Measurements from ENCODE around the gene FEM1A. TPM values are rescaled to one million over a fixed set of nuclear protein-coding genes. Genes with fewer than 3 reads are reported as not detected.
A peak's percentile ranks its signal among the peaks of the same experiment; 100 is the strongest.

The FEM1A gene
- total and polyA plus RNA-seq, 9 of the 15 experiments (the other 6 are each of a cell fraction or from before 2014, with no cell fraction given), result 0.08 to 19.0 (median 6.8) TPM

DNA sequence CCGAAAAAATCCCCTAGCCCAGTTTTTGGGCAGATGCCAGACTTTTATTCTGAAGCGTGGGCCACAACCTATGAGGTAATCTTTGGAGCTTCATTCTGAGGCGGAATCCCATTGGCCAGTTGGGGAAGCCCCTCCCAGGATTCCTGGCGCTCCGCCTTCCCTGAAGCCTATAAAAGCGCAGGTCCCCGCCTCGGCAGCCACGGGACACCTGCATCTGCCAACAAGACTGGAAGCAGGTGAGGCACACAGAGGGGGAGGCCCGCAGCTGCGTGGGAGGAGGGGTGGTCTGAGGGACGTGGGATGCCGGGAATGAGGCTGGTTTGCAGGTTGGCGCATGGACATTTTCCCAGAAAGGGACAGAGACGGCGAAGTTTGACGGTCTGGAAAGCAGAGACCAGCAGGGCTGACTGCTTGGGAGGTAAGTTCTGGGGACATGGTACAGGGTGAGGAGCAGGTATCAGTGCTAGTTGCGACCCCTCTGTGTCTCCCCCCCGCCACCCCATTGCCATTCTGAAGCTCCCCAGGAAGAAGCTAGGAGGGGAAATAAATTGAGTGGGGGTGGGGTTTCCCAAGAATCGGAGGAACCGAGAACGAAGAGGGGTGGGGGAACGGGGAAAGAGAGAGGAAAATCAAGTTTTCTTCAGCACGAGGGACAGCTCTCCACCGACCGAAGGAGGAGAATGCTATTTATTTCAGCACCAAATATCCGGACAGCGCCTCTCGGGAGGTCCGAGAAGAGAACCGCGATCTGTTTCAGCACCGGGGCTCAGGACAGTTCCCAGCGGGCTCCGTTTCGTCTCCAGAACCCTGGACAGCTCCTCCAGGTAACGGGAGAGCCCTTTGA is 22.4 kb upstream of the FEM1A start (continued):
- TF ChIP-seq, protein P1, sequence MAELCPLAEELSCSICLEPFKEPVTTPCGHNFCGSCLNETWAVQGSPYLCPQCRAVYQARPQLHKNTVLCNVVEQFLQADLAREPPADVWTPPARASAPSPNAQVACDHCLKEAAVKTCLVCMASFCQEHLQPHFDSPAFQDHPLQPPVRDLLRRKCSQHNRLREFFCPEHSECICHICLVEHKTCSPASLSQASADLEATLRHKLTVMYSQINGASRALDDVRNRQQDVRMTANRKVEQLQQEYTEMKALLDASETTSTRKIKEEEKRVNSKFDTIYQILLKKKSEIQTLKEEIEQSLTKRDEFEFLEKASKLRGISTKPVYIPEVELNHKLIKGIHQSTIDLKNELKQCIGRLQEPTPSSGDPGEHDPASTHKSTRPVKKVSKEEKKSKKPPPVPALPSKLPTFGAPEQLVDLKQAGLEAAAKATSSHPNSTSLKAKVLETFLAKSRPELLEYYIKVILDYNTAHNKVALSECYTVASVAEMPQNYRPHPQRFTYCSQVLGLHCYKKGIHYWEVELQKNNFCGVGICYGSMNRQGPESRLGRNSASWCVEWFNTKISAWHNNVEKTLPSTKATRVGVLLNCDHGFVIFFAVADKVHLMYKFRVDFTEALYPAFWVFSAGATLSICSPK (IDR thresholded peaks at IDR 0.05; ENCODE audit: borderline replicate concordance), result no peak
- TF ChIP-seq, protein P2, sequence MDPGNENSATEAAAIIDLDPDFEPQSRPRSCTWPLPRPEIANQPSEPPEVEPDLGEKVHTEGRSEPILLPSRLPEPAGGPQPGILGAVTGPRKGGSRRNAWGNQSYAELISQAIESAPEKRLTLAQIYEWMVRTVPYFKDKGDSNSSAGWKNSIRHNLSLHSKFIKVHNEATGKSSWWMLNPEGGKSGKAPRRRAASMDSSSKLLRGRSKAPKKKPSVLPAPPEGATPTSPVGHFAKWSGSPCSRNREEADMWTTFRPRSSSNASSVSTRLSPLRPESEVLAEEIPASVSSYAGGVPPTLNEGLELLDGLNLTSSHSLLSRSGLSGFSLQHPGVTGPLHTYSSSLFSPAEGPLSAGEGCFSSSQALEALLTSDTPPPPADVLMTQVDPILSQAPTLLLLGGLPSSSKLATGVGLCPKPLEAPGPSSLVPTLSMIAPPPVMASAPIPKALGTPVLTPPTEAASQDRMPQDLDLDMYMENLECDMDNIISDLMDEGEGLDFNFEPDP (CRISPR knock-in tag; IDR thresholded peaks at IDR 0.05), result no peak
- TF ChIP-seq ZBTB17 (CRISPR knock-in tag; IDR thresholded peaks at IDR 0.05) (no peak), ZNF586 (CRISPR knock-in tag; conservative IDR thresholded peaks at IDR 0.05) (peak; percentile 67; the same call in 1 of the 2 replicates), THRAP3 (IDR thresholded peaks at IDR 0.05; ENCODE audit: borderline replicate concordance) (no peak), CC2D1A (IDR thresholded peaks at IDR 0.05) (peak; percentile 90), ESRRB (CRISPR knock-in tag; IDR thresholded peaks at IDR 0.05; ENCODE audit: borderline replicate concordance) (no peak), RAD51 (IDR thresholded peaks at IDR 0.05; ENCODE audit: borderline replicate concordance, low read depth) (no peak), GABPA (tag; conservative IDR thresholded peaks at IDR 0.05; ENCODE audit: low read depth) (peak; percentile 38; the same call in 1 of the 2 replicates), PHF21A (IDR thresholded peaks at IDR 0.05; ENCODE audit: borderline replicate concordance, low read depth) (no peak), GATAD2B (IDR thresholded peaks at IDR 0.05; ENCODE audit: borderline replicate concordance) (0 out of 2 replicates have a peak, but pooled peaks have one; percentile 40), ZNF133 (CRISPR knock-in tag; IDR thresholded peaks at IDR 0.05) (no peak), ZNF551 (CRISPR knock-in tag; IDR thresholded peaks at IDR 0.05) (no peak), ARID1B (IDR thresholded peaks at IDR 0.05) (no peak), RFX7 (CRISPR knock-in tag; IDR thresholded peaks at IDR 0.05) (no peak), GATA2 (CRISPR knock-in tag; IDR thresholded peaks at IDR 0.05) (peak; percentile 79), TCF3 (CRISPR knock-in tag; IDR thresholded peaks at IDR 0.05) (peak; percentile 70), SAFB2 (IDR thresholded peaks at IDR 0.05; ENCODE audit: borderline replicate concordance, low read depth, low read length, severe bottlenecking) (no peak), JUND (IDR thresholded peaks at IDR 0.05; ENCODE audit: borderline replicate concordance, low read depth, low read length) (peak; percentile 59; the same call in 1 of the 2 replicates), JUND (tag; IDR thresholded peaks at IDR 0.05; ENCODE audit: borderline replicate concordance, low read depth, low read length) (peak; percentile 63; the same call in 1 of the 3 replicates), CREBBP (IDR thresholded peaks at IDR 0.05; ENCODE audit: low read depth, low read length) (no peak)
- TF ChIP-seq, protein P3, sequence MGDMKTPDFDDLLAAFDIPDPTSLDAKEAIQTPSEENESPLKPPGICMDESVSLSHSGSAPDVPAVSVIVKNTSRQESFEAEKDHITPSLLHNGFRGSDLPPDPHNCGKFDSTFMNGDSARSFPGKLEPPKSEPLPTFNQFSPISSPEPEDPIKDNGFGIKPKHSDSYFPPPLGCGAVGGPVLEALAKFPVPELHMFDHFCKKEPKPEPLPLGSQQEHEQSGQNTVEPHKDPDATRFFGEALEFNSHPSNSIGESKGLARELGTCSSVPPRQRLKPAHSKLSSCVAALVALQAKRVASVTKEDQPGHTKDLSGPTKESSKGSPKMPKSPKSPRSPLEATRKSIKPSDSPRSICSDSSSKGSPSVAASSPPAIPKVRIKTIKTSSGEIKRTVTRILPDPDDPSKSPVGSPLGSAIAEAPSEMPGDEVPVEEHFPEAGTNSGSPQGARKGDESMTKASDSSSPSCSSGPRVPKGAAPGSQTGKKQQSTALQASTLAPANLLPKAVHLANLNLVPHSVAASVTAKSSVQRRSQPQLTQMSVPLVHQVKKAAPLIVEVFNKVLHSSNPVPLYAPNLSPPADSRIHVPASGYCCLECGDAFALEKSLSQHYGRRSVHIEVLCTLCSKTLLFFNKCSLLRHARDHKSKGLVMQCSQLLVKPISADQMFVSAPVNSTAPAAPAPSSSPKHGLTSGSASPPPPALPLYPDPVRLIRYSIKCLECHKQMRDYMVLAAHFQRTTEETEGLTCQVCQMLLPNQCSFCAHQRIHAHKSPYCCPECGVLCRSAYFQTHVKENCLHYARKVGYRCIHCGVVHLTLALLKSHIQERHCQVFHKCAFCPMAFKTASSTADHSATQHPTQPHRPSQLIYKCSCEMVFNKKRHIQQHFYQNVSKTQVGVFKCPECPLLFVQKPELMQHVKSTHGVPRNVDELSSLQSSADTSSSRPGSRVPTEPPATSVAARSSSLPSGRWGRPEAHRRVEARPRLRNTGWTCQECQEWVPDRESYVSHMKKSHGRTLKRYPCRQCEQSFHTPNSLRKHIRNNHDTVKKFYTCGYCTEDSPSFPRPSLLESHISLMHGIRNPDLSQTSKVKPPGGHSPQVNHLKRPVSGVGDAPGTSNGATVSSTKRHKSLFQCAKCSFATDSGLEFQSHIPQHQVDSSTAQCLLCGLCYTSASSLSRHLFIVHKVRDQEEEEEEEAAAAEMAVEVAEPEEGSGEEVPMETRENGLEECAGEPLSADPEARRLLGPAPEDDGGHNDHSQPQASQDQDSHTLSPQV (IDR thresholded peaks at IDR 0.05), result no peak
